HUES6 (cell line): Measurements from ENCODE around the gene RNF180.

Experiments
- H3K27ac ChIP-seq: 2 replicates; pipeline ENCODE4 v1.7.0; 2013; ENCODE audit warnings: low read depth, mild to moderate bottlenecking, low read length, inconsistent platforms
- H3K27me3 ChIP-seq: 2 replicates; pipeline ENCODE4 v1.6.1; 2013; ENCODE audit warnings: low read length; ENCODE audit not compliant: control insufficient read depth, insufficient read depth
- H3K36me3 ChIP-seq: 2 replicates; pipeline ENCODE4 v1.6.1; 2013; ENCODE audit warnings: low read length; ENCODE audit not compliant: control insufficient read depth, insufficient read depth
- H3K4me1 ChIP-seq: 2 replicates; pipeline ENCODE4 v1.6.1; 2013; ENCODE audit warnings: low read length; ENCODE audit not compliant: control insufficient read depth, insufficient read depth
- H3K4me3 ChIP-seq: 2 replicates; pipeline ENCODE4 v1.5.1; 2013; ENCODE audit warnings: low read depth, low read length
- H3K9ac ChIP-seq: one replicate; pipeline ENCODE4 v1.6.1; 2013; ENCODE audit warnings: mild to moderate bottlenecking, low read length
- H3K9me3 ChIP-seq: 2 replicates; pipeline ENCODE4 v1.6.1; 2013; ENCODE audit warnings: low read depth, low read length; ENCODE audit not compliant: control insufficient read depth, insufficient read depth

Gene RNF180

DNA sequence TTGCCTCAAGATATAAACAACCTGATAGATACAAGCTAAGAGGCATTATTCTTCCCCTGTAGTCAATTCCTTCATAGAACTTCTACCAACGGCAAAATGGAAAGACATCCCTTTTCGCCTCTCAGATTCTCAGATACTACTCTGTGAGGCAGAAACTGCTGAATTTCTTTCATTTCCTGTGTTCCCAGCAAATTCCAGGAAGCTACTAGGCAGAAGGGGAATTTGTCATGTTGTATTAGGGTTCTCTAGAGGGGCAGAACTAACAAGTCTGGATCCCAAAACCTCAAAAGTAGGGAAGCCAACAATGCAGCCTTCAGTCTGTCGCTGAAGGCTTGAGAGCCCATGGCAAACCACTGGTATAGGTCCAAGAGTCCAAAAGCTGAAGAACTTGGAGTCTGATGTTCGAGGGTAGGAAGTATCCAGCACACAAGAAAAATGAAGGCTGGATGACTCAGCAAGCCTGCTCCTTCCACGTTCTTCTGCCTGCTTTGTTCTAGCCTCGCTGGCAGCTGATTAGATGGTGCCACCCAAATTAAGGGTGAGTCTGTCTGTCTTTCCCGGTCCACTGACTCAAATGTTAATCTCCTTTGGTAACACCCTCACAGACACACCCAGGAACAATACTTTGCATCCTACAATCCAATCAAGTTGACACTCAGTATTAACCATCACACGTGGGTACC lies 15.2 kb downstream of the RNF180 start:
- no peaks in the 10 kb centered on the region for H3K9me3 ChIP-seq
- H3K27me3 ChIP-seq: no peaks in the 10 kb centered on the region
- H3K36me3 ChIP-seq: no peaks in the 10 kb centered on the region
- peaks cover 6% of the 10 kb centered on the region; the same call in 1 of the 2 replicates for H3K4me1 ChIP-seq
- H3K27ac ChIP-seq: no peak overlapping the region
- no peak overlapping the region for H3K4me3 ChIP-seq
- H3K9ac ChIP-seq: no peak overlapping the region

DNA sequence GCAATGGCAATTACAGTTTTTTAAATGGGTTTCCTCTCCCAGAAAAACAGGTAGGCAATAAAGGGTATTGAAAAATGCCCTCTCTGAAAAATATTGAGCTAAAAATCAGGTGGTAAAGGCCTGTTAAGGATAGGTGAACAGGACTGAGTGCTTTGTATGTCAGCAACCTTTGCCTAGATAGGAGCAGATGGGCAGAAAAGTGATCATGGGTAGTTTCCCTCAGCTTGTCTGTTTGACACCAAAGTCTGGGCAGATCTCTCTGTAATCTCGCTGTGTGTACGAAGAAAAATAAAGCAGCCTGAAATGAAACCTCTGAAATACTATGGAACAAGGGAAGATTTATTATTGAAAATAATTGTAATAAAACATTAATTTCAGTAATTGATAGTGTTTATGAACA lies 15.8 kb downstream of the RNF180 start:
- no peak overlapping the region for H3K27ac ChIP-seq
- H3K27me3 ChIP-seq: no peaks in the 10 kb centered on the region
- no peaks in the 10 kb centered on the region for H3K36me3 ChIP-seq
- H3K9ac ChIP-seq: no peak overlapping the region
- peaks cover 6% of the 10 kb centered on the region; the same call in 1 of the 2 replicates for H3K4me1 ChIP-seq
- no peaks in the 10 kb centered on the region for H3K9me3 ChIP-seq
- H3K4me3 ChIP-seq: no peak overlapping the region

DNA sequence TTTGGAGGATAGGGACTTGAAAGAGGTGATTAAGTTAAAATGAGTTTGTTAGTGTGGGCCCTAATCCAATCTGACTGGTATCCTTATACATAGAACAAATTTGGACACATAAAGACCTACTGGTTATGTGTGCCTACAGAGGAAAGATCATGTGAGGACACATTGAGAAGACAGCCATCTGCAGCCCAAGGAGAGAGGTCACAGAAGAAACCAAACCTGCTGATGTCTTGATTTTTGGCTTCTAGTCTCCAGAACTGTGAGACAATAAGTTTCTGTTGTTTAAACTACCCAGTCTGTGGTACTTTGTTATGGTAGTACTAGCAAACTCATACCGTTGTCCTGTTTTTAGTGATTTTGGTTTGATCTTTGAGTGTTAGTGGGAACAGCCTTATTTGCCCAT lies 18.3 kb downstream of the RNF180 start:
- H3K9me3 ChIP-seq: no peaks in the 10 kb centered on the region
- H3K9ac ChIP-seq: no peak overlapping the region
- H3K27me3 ChIP-seq: no peaks in the 10 kb centered on the region
- H3K27ac ChIP-seq: no peak overlapping the region
- peaks cover 6% of the 10 kb centered on the region; the same call in 1 of the 2 replicates for H3K4me1 ChIP-seq
- no peaks in the 10 kb centered on the region for H3K36me3 ChIP-seq
- H3K4me3 ChIP-seq: no peak overlapping the region

DNA sequence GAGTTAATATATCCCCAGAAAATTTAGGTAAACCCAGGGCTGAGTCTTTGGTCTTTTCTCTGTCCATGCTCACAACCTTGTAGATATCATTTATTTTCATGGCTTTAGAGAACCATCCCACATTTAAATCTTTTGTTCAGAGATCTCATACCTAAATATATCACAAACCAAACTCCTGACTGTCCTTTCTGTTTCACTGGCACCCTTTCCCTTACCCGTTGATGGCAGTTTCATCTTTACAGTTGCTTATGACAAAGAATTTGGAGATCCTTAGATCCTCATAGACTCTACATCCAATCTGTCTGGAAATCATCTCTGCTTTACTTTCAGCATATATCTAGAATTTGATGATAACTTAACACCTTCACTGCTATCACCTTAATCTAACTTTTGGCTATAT lies 19.2 kb downstream of the RNF180 start:
- no peaks in the 10 kb centered on the region for H3K27me3 ChIP-seq
- no peak overlapping the region for H3K4me3 ChIP-seq
- H3K9ac ChIP-seq: no peak overlapping the region
- peaks cover 6% of the 10 kb centered on the region; the same call in 1 of the 2 replicates for H3K4me1 ChIP-seq
- H3K27ac ChIP-seq: no peak overlapping the region
- H3K36me3 ChIP-seq: no peaks in the 10 kb centered on the region
- no peaks in the 10 kb centered on the region for H3K9me3 ChIP-seq

DNA sequence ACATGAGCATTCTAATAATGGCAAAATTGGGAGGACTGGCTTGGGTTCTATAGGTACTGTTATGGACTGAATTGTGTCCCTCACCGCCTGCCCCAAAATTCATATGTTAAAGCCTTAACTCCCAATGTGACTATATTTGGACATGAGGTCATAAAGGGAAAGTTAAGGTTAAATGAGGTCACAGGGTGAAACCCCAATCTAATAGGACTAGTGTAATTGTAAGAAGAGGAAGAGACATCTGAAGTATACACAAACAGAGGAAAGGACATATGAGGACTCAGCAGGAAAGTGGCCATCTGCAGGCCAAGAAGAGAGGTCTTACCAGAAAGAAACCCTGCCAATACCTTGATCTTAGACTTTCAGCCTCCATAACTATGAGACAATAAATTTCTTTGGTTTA lies 23.1 kb downstream of the RNF180 start:
- no peaks in the 10 kb centered on the region for H3K27me3 ChIP-seq
- no peaks in the 10 kb centered on the region for H3K9me3 ChIP-seq
- H3K36me3 ChIP-seq: no peaks in the 10 kb centered on the region
- H3K9ac ChIP-seq: no peak overlapping the region
- no peaks in the 10 kb centered on the region for H3K4me1 ChIP-seq
- no peak overlapping the region for H3K4me3 ChIP-seq
- no peak overlapping the region for H3K27ac ChIP-seq

DNA sequence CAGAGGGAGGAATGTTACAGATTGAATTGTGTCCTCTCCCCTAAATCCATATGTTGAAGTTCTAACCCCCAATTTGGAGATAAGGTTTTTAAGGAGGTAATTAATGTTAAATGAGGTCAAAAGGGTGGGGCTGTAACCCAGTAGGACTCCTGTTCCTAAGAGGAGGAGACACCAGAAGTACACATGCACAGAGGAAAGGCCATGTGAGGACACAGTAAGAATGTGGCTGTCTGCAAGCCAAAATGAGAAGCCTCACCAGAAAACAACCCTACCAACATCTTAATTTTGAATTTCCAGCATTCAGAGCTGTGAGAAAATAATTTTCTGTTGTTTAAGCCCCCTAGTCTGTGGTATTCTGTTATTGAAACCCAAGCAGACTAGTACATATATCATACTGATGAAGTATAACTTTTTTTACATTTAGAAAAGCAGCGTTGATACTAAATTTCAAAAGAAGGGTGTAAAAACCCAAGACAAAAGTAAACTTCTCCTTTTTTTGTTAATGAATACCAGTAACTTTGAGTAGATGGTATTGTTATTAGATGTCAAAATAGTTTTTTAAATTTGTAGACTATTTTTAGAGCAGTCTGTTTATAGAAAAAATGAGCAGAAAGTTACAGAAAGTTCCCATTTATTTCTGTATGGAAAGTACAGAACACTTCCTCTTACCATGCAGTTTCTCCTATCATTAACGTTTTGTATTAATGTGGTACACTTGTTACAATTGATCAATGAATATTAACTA lies 25.1 kb downstream of the RNF180 start:
- H3K4me1 ChIP-seq: no peaks in the 10 kb centered on the region
- H3K9me3 ChIP-seq: no peaks in the 10 kb centered on the region
- H3K27me3 ChIP-seq: no peaks in the 10 kb centered on the region
- no peak overlapping the region for H3K4me3 ChIP-seq
- H3K9ac ChIP-seq: no peak overlapping the region
- no peaks in the 10 kb centered on the region for H3K36me3 ChIP-seq
- no peak overlapping the region for H3K27ac ChIP-seq

DNA sequence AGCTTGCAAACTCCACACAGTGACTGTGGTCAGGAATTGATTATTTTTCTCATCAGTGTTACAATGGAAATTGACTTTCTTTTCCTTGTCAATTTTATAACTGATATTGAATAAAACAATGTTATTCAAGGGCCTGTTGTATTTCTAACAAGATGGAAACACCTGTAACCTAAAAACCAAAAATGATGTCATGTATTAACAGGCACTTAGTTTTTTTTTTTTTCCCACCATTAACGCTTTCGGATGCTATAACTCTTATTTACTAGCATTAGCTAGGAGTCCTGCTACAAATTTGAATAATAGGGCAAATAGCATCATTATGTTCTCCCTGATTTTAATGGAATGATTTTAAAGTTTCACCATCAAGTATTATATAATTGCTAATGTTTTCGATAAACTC lies 30.3 kb downstream of the RNF180 start:
- Histone ChIP-seq H3K36me3 (no peaks in the 10 kb centered on the region), H3K9me3 (no peaks in the 10 kb centered on the region), H3K27me3 (no peaks in the 10 kb centered on the region), H3K9ac (no peak overlapping the region), H3K4me1 (no peaks in the 10 kb centered on the region), H3K4me3 (no peak overlapping the region), H3K27ac (no peak overlapping the region)

DNA sequence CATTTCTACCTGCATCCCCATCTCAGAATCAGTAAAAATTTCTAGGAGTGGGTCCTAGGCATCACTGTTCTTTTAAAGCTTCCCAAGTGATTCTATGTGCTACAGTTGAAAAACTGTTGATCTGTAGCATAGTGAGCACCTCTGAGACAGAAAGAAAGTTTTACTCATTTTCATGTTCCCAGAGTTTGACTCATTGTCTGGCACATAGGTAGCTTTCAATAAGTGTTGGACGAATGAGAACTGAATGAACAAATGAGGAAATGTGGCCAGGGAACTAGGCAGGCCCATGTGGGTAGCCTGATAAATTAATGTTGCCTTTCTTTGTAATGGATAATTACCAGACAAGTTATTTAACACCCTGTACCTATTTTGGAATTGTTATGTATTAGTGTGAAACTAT lies 33.8 kb downstream of the RNF180 start:
- Histone ChIP-seq H3K4me3 (no peak overlapping the region), H3K27me3 (no peaks in the 10 kb centered on the region), H3K27ac (no peak overlapping the region), H3K9ac (no peak overlapping the region), H3K9me3 (no peaks in the 10 kb centered on the region), H3K4me1 (no peaks in the 10 kb centered on the region), H3K36me3 (no peaks in the 10 kb centered on the region)

DNA sequence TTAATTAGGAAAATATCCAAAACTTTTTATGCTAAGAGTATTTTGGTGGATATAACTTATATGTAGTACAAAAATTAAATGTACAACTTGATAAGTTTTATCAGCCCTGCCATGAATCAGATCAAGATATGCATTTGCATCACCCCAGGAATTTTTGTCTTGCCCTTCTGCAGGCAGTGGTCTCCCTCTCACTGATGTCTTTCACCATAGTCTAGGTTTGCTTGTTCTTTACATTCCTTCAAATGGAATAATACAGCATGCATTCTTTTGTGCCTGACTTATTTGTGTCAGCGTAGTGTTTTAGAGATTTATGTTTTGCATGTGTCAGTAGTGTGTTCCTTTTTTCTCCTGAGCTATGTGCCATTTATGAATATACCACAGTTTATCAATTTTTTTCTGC lies 36.4 kb downstream of the RNF180 start:
- Histone ChIP-seq H3K9me3 (no peaks in the 10 kb centered on the region), H3K4me3 (no peak overlapping the region), H3K36me3 (no peaks in the 10 kb centered on the region), H3K4me1 (no peaks in the 10 kb centered on the region), H3K27me3 (no peaks in the 10 kb centered on the region), H3K27ac (no peak overlapping the region), H3K9ac (no peak overlapping the region)

DNA sequence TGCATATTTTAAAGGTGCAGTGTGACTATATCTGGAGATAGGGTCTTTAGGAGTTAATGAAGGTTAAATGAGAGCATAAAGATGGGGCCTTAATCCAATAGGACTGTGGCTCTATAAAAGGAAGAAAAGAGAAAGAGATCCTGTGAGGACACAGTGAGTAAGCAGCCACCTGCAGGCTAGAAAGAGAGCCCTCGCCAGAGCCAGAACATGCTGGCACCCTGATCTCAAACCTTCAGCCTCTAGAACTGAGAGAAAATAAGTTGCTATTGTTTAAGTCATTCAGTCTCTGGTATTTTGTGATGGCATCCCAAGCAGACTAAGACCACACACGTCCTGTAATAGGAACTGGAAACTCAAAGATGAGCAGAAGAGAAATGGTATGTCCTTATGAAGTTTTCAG lies 41.0 kb downstream of the RNF180 start:
- H3K4me1 ChIP-seq: peaks cover 8% of the 10 kb centered on the region; the same call in 1 of the 2 replicates
- no peak overlapping the region for H3K4me3 ChIP-seq
- H3K27me3 ChIP-seq: no peaks in the 10 kb centered on the region
- no peaks in the 10 kb centered on the region for H3K9me3 ChIP-seq
- no peaks in the 10 kb centered on the region for H3K36me3 ChIP-seq
- H3K27ac ChIP-seq: no peak overlapping the region
- no peak overlapping the region for H3K9ac ChIP-seq

DNA sequence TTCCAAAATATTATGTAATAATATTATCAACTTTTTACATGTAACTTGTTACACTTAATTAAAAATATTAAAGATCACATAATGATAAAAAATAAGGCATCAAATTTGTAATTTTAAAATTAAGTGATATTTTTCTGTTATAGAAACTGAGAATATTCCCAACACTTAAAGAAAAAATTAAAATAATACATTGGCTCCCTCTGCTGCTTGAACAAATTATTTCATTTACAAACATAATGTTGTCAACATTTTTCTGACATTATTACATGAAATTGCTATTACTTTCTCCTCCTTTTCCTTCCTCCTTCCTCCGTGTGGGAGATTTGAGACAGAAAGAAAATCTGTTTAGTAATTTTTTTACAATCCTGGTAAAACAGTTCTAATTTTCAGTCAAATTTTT lies 42.3 kb downstream of the RNF180 start:
- Histone ChIP-seq H3K9ac (no peak overlapping the region), H3K27me3 (no peaks in the 10 kb centered on the region), H3K4me3 (no peak overlapping the region), H3K4me1 (peaks cover 8% of the 10 kb centered on the region; the same call in 1 of the 2 replicates), H3K9me3 (no peaks in the 10 kb centered on the region), H3K36me3 (no peaks in the 10 kb centered on the region), H3K27ac (no peak overlapping the region)
